ENCODE results near the gene UCHL3.

The UCHL3 gene

GRCh38 chr13:75550159-75550567, 572 bp downstream of the UCHL3 start:
- peak; percentile 76 for DNase-seq

- peak; percentile 30 for DNase-seq
Observed at GRCh38 chr13:75554464-75554863, 4.9 kb downstream of the UCHL3 start.

- DNase-seq, result peak; percentile 16
Observed at GRCh38 chr13:75554981-75555380, 5.4 kb downstream of the UCHL3 start.

- DNase-seq, result no peak
Observed at GRCh38 chr13:75555836-75556235, 6.2 kb downstream of the UCHL3 start.

GRCh38 chr13:75556961-75557360, 7.4 kb downstream of the UCHL3 start:
- no peak for DNase-seq

GRCh38 chr13:75558145-75558840, 8.7 kb downstream of the UCHL3 start:
- no peak for DNase-seq

- DNase-seq, result peak; percentile 49
Observed at GRCh38 chr13:75566658-75567057, 17.1 kb downstream of the UCHL3 start.

GRCh38 chr13:75569576-75569975, 20.0 kb downstream of the UCHL3 start:
- no peak for DNase-seq

GRCh38 chr13:75579529-75579928, 29.9 kb downstream of the UCHL3 start:
- DNase-seq, result no peak

GRCh38 chr13:75581874-75582640, 32.5 kb downstream of the UCHL3 start:
- DNase-seq, result no peak

GRCh38 chr13:75583091-75583490, 33.5 kb downstream of the UCHL3 start:
- DNase-seq, result no peak

GRCh38 chr13:75585153-75585552, 35.6 kb downstream of the UCHL3 start:
- DNase-seq, result no peak

GRCh38 chr13:75587679-75588078, 38.1 kb downstream of the UCHL3 start:
- DNase-seq, result peak; percentile 56

GRCh38 chr13:75596657-75597182, 47.1 kb downstream of the UCHL3 start:
- DNase-seq, result no peak

GRCh38 chr13:75600371-75600770, 50.8 kb downstream of the UCHL3 start:
- DNase-seq, result no peak

GRCh38 chr13:75603038-75603437, 53.4 kb downstream of the UCHL3 start:
- DNase-seq, result no peak

GRCh38 chr13:75607447-75607846, 57.9 kb downstream of the UCHL3 start:
- DNase-seq, result no peak

- DNase-seq, result no peak
Observed at GRCh38 chr13:75610466-75610865, 60.9 kb downstream of the UCHL3 start.

GRCh38 chr13:75612354-75612753, 62.8 kb downstream of the UCHL3 start:
- DNase-seq, result no peak

GRCh38 chr13:75617230-75617629, 67.6 kb downstream of the UCHL3 start:
- DNase-seq, result no peak

- no peak for DNase-seq
Observed at GRCh38 chr13:75618308-75618707, 68.7 kb downstream of the UCHL3 start.

- DNase-seq, result no peak
Observed at GRCh38 chr13:75620020-75620419, 70.4 kb downstream of the UCHL3 start.

GRCh38 chr13:75621147-75621546, 71.6 kb downstream of the UCHL3 start:
- no peak for DNase-seq

- no peak for DNase-seq
Observed at GRCh38 chr13:75628801-75629200, 79.2 kb downstream of the UCHL3 start.
